ENCODE data around the gene PNPT1. TPM values are rescaled to one million over a fixed set of nuclear protein-coding genes. Genes with fewer than 3 reads are reported as not detected.

The PNPT1 gene
- total and polyA plus RNA-seq, 4 donors, result 9.4 to 23.3 (median 16.3) TPM

GRCh38 chr2:55595536-55595935 is 98.1 kb downstream of the PNPT1 start:
- Histone ChIP-seq H3K27ac (ENCODE audit: low read depth in 1 of 2, low read length in 1 of 2) (no peak overlapping the region), H3K9me3 (ENCODE audit: control insufficient read depth in 4 of 4, insufficient read depth in 3 of 4, low read length in 3 of 4) (no peaks in the 10 kb centered on the region), H3K27me3 (ENCODE audit: control insufficient read depth in 3 of 3, insufficient read depth in 3 of 3, low read length in 2 of 3) (no peaks in the 10 kb centered on the region), H3K4me3 (no peak overlapping the region), H3K4me1 (ENCODE audit: control insufficient read depth in 5 of 5, insufficient read depth in 5 of 5, low read length in 5 of 5) (peaks cover 0 to 8% (median 0%) of the 10 kb centered on the region in 5 donors), H3K9ac (ENCODE audit: insufficient read depth in 1 of 2, low read length in 2 of 2) (no peak overlapping the region), H3K36me3 (ENCODE audit: control insufficient read depth in 4 of 4, insufficient read depth in 4 of 4, low read length in 4 of 4) (peaks cover 9 to 19% (median 13%) of the 10 kb centered on the region in 4 donors)
- ATAC-seq (ENCODE audit: insufficient read depth, low FRiP score) (no peak), DNase-seq (no peak)
- no peak for TF ChIP-seq CTCF (IDR thresholded peaks at IDR 0.05; ENCODE audit: control extremely low read depth, extremely low read depth)

GRCh38 chr2:55592130-55592529 is 101.5 kb downstream of the PNPT1 start:
- no peaks in the 10 kb centered on the region for H3K9me3 ChIP-seq (ENCODE audit: control insufficient read depth in 4 of 4, insufficient read depth in 3 of 4, low read length in 3 of 4)

GRCh38 chr2:55590810-55591440 is 102.7 kb downstream of the PNPT1 start:
- DNase-seq, result no peak
- H3K4me1 ChIP-seq (ENCODE audit: control insufficient read depth in 5 of 5, insufficient read depth in 5 of 5, low read length in 5 of 5), result peaks cover 0 to 8% (median 0%) of the 10 kb centered on the region in 5 donors
- H3K4me3 ChIP-seq, result no peak overlapping the region
- no peaks in the 10 kb centered on the region for H3K9me3 ChIP-seq (ENCODE audit: control insufficient read depth in 4 of 4, insufficient read depth in 3 of 4, low read length in 3 of 4)
- no peak overlapping the region for H3K27ac ChIP-seq (ENCODE audit: low read depth in 1 of 2, low read length in 1 of 2)
- H3K9ac ChIP-seq (ENCODE audit: insufficient read depth in 1 of 2, low read length in 2 of 2), result no peak overlapping the region
- TF ChIP-seq CTCF (IDR thresholded peaks at IDR 0.05; ENCODE audit: control extremely low read depth, extremely low read depth), result no peak
- 82 to 93% methylated on average over 7 of the region's 7 CpGs for WGBS, 2 donors
- ATAC-seq (ENCODE audit: insufficient read depth, low FRiP score), result peak; percentile 41
- no peaks in the 10 kb centered on the region for H3K27me3 ChIP-seq (ENCODE audit: control insufficient read depth in 3 of 3, insufficient read depth in 3 of 3, low read length in 2 of 3)
- peaks cover 1 to 9% (median 4%) of the 10 kb centered on the region in 4 donors for H3K36me3 ChIP-seq (ENCODE audit: control insufficient read depth in 4 of 4, insufficient read depth in 4 of 4, low read length in 4 of 4)

More at GRCh38 chr2:55592130-55592529, 101.5 kb downstream of the PNPT1 start:
- H3K4me1 ChIP-seq (ENCODE audit: control insufficient read depth in 5 of 5, insufficient read depth in 5 of 5, low read length in 5 of 5), result peaks cover 0 to 8% (median 0%) of the 10 kb centered on the region in 5 donors
- no peak for TF ChIP-seq CTCF (IDR thresholded peaks at IDR 0.05; ENCODE audit: control extremely low read depth, extremely low read depth)
- no peak overlapping the region for H3K27ac ChIP-seq (ENCODE audit: low read depth in 1 of 2, low read length in 1 of 2)
- DNase-seq (no peak), ATAC-seq (ENCODE audit: insufficient read depth, low FRiP score) (no peak)
- H3K27me3 ChIP-seq (ENCODE audit: control insufficient read depth in 3 of 3, insufficient read depth in 3 of 3, low read length in 2 of 3), result no peaks in the 10 kb centered on the region
- 34 to 38% methylated on average over 1 of the region's 1 CpG for WGBS, 2 donors
- H3K9ac ChIP-seq (ENCODE audit: insufficient read depth in 1 of 2, low read length in 2 of 2), result no peak overlapping the region
- H3K4me3 ChIP-seq, result no peak overlapping the region
- H3K36me3 ChIP-seq (ENCODE audit: control insufficient read depth in 4 of 4, insufficient read depth in 4 of 4, low read length in 4 of 4), result peaks cover 2 to 12% (median 5%) of the 10 kb centered on the region in 4 donors
